SK-N-MC (cell line): ENCODE measurements around the gene APOBEC2.
A peak's percentile ranks its signal among the peaks of the same experiment; 100 is the strongest.

Source experiments
- DNase-seq: peaks from one replicate; pipeline ENCODE4 v3.0.0-alpha.2; 2011; ENCODE audit warnings: low read depth, low spot score
- H3K27ac ChIP-seq: fragments of 200-600 bp; sonication (generic); 2 replicates; pipeline ENCODE4 v1.5.1; 2016; ENCODE audit warnings: mixed run types
- H3K36me3 ChIP-seq: fragments of 200-600 bp; sonication (generic); 2 replicates; pipeline ENCODE4 v1.6.1; 2017; ENCODE audit warnings: antibody characterized with exemption, low read length, mixed read lengths; ENCODE audit not compliant: insufficient read depth
- H3K4me3 ChIP-seq: fragments of 200-600 bp; sonication (generic); 2 replicates; pipeline ENCODE4 v1.5.1; 2016
- H3K9ac ChIP-seq: fragments of 200-600 bp; sonication (generic); 2 replicates; pipeline ENCODE4 v1.8.0; 2017; ENCODE audit warnings: mixed run types, mixed read lengths; ENCODE audit not compliant: insufficient read length
- H3K9me3 ChIP-seq: fragments of 200-600 bp; sonication (generic); 2 replicates; pipeline ENCODE4 v1.6.1; 2017; ENCODE audit warnings: low read depth, mild to moderate bottlenecking, antibody characterized with exemption, low read length, moderate library complexity, mixed read lengths
- EZH2 ChIP-seq: fragments of 200-600 bp; sonication (generic); IDR thresholded peaks from one replicate; pipeline ENCODE4 v1.6.1; 2017; ENCODE audit warnings: antibody characterized with exemption
- FOXP2 ChIP-seq: optimal IDR thresholded peaks from 2 replicates; pipeline ENCODE3; 2011; ENCODE audit warnings: mild to moderate bottlenecking, moderate library complexity; ENCODE audit not compliant: insufficient read depth; ENCODE audit errors: extremely low read length, control extremely low read depth
- POLR2AphosphoS5 ChIP-seq: IDR thresholded peaks from 2 replicates; pipeline ENCODE4 v1.6.1; 2012; ENCODE audit warnings: mild to moderate bottlenecking, low read depth, low read length, borderline replicate concordance

Gene APOBEC2

DNA sequence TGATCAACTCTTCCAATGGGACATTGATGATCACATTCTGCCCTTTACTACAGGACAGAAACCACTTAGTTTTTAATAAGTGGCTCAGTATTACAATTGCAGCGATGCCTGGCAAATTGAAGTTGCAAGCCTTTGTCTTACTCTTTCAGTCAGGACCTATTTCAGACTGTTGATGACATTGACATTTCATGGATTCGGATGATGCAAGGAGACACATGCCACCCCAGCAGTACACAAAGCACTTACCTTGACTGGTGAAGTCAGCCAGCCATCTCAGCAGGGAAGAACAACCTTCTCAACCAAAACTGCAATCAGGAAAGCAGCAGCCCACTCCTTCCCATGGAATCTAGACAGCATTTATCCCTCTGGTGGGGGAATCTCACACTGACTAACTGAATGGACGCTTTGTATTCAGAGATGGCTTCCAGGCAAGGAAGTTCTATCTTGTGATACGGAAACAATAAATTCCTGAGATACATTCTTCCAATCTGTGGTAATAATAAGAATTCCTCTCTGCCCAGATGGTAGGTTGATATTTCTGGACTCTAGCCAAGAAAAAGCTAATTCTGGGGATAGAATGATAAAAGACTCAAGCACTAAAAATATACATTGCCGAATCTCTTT, 44.6 kb downstream of the APOBEC2 start:
- Histone ChIP-seq H3K36me3 (peaks cover 80% of the 10 kb centered on the region), H3K27ac (peak overlapping the region; percentile 74), H3K4me3 (peak overlapping the region; percentile 37), H3K9ac (peak overlapping the region; percentile 40), H3K9me3 (no peaks in the 10 kb centered on the region)
- DNase-seq = peak; percentile 66
- TF ChIP-seq FOXP2 (no peak), EZH2 (no peak), POLR2AphosphoS5 (no peak)

DNA sequence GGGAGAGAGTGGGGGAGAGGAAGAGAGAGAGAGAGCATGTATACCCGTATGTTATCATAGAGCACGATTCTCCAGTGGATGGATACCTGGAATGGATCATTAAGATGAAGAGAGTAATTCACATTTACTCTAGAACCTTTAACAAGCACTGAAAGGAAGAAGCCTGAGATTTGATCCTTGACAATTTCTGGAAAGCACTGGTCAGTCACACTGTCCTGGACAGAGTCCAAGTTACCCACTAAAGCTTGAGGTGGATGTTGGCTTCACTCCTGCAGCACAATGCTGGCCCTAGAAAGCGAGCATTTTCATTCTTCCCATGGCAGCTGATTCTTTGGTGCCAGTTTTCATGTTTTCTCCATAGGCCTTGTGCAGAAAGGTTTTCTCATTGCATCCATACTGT, 45.4 kb downstream of the APOBEC2 start:
- H3K36me3 ChIP-seq = peaks cover 72% of the 10 kb centered on the region

GRCh38 chr6:41100871-41101287, 47.9 kb downstream of the APOBEC2 start:
- Histone ChIP-seq H3K36me3 (peaks cover 47% of the 10 kb centered on the region), H3K9me3 (no peaks in the 10 kb centered on the region), H3K27ac (no peak overlapping the region), H3K9ac (no peak overlapping the region), H3K4me3 (no peak overlapping the region)
- no peak for DNase-seq
- TF ChIP-seq POLR2AphosphoS5 (no peak), EZH2 (no peak), FOXP2 (no peak)

More for the DNA sequence above, 45.4 kb downstream of the APOBEC2 start:
- Histone ChIP-seq H3K27ac (peak overlapping the region; percentile 58; the same call in 1 of the 2 replicates), H3K9ac (no peak overlapping the region), H3K4me3 (0 out of 2 replicates have a peak overlapping the region, but pooled peaks have one; percentile 21), H3K9me3 (no peaks in the 10 kb centered on the region)
- DNase-seq = no peak
- TF ChIP-seq POLR2AphosphoS5 = no peak

DNA sequence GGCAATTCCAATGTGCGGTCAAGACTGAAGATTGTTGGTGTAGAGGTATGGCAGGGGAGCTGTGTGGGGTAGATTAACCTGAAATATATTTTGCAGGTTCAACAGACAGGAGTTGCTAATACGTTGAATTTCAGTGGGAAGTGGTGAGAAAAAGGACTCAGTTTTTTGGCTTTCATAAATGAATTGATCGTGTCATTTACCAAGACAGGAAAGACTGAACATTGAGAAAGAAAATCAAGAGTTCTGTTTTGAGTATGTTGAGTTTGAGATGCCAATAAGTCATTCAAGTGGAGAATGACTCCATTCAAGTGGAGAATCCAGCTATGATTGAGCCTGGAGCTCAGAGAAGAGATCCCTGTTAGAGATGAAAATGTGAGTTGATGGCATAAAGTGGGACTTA, 50.8 kb downstream of the APOBEC2 start:
- TF ChIP-seq POLR2AphosphoS5 (no peak), FOXP2 (no peak), EZH2 (no peak)
- H3K9ac ChIP-seq = no peak overlapping the region
- H3K4me3 ChIP-seq = no peak overlapping the region
- H3K27ac ChIP-seq = no peak overlapping the region
- DNase-seq = no peak
- no peaks in the 10 kb centered on the region for H3K9me3 ChIP-seq
- peaks cover 17% of the 10 kb centered on the region for H3K36me3 ChIP-seq

GRCh38 chr6:41111017-41111416, 58.0 kb downstream of the APOBEC2 start:
- no peak for TF ChIP-seq POLR2AphosphoS5
- no peak for TF ChIP-seq FOXP2
- Histone ChIP-seq H3K36me3 (no peaks in the 10 kb centered on the region), H3K27ac (no peak overlapping the region), H3K4me3 (no peak overlapping the region), H3K9me3 (no peaks in the 10 kb centered on the region), H3K9ac (no peak overlapping the region)
- no peak for DNase-seq
